Activated naive CD4-positive, alpha-beta T cell treated with anti-CD3 and anti-CD28 coated beads, Interleukin-2, amount 50 U/mL, for 72 hours (primary cell): ENCODE results near the gene NOX5. TPM values are rescaled to one million over a fixed set of nuclear protein-coding genes. Genes with fewer than 3 reads are reported as not detected.
"Not testable (repeated sequence)": the region's sequence is repeated elsewhere in the genome, so short reads cannot be mapped to it uniquely, and the experiment has no call there.

Experiments
- ATAC-seq, 2 donors: fragments of 150-1000 bp; cut with Tn5 transposase; 2 replicates each; pipeline ENCODE4 v1.10.0; 2021; ENCODE audit warnings: mild to moderate bottlenecking in 2 of 2, moderate library complexity in 2 of 2
- DNase-seq, 2 donors: peaks; one replicate each; pipeline ENCODE4 v3.0.0; 2021 to 2022; ENCODE audit warnings: low spot score in 2 of 2
- H3K27ac Mint-ChIP-seq, 2 donors: one replicate each; pipeline ENCODE4 v1.8.0; 2022; ENCODE audit warnings: mild to moderate bottlenecking in 2 of 2, mixed read lengths in 2 of 2
- H3K36me3 Mint-ChIP-seq, 2 donors: one replicate each; pipeline ENCODE4 v1.8.0; 2022; ENCODE audit warnings: mixed read lengths in 2 of 2
- H3K9me3 Mint-ChIP-seq, 2 donors: one replicate each; pipeline ENCODE4 v1.8.0; 2022; ENCODE audit warnings: mixed read lengths in 2 of 2
- total RNA-seq, 2 donors: library from RNA; stranded (reverse); gene quantifications; one replicate each; pipeline ENCODE4 v1.2.3, GENCODE V29; 2022

Gene NOX5
- total RNA-seq, 2 donors from 2014 or later, result 0.23 TPM; not detected in 1

GRCh38 chr15:69060041-69060481 lies 45.6 kb downstream of the NOX5 start:
- Mint-ChIP-seq H3K36me3 (no peaks in the 10 kb centered on the region), H3K27ac (peak overlapping the region in 1 of 2 donors; percentile 20), H3K9me3 (no peaks in the 10 kb centered on the region)
- ATAC-seq, result no peak
- DNase-seq, result no peak

GRCh38 chr15:69060744-69061143 lies 46.2 kb downstream of the NOX5 start:
- Mint-ChIP-seq H3K9me3 (no peaks in the 10 kb centered on the region), H3K27ac (no peak overlapping the region), H3K36me3 (no peaks in the 10 kb centered on the region)
- ATAC-seq (peak; percentile 54 to 86), DNase-seq (peak in 1 of 2 donors; percentile 15)

- H3K27ac Mint-ChIP-seq, result peak overlapping the region in 1 of 2 donors; percentile 62
- peak in 1 of 2 donors; percentile 16 for ATAC-seq
- H3K9me3 Mint-ChIP-seq, result no peaks in the 10 kb centered on the region
- no peak for DNase-seq
- H3K36me3 Mint-ChIP-seq, result no peaks in the 10 kb centered on the region
Measured at GRCh38 chr15:69061414-69061842, 46.9 kb downstream of the NOX5 start.

- Mint-ChIP-seq H3K27ac (no peak overlapping the region), H3K9me3 (no peaks in the 10 kb centered on the region), H3K36me3 (no peaks in the 10 kb centered on the region)
- DNase-seq, result no peak
- no peak for ATAC-seq
Measured at GRCh38 chr15:69064649-69065048, 50.2 kb downstream of the NOX5 start.

- H3K27ac Mint-ChIP-seq, result peak overlapping the region in 1 of 2 donors; percentile 32
- H3K9me3 Mint-ChIP-seq, result no peaks in the 10 kb centered on the region
- H3K36me3 Mint-ChIP-seq, result no peaks in the 10 kb centered on the region
- no peak for DNase-seq
- no peak for ATAC-seq
Measured at GRCh38 chr15:69066007-69066995, 51.8 kb downstream of the NOX5 start.

GRCh38 chr15:69067296-69067695 lies 52.8 kb downstream of the NOX5 start:
- Mint-ChIP-seq H3K36me3 (no peaks in the 10 kb centered on the region), H3K27ac (no peak overlapping the region), H3K9me3 (no peaks in the 10 kb centered on the region)
- ATAC-seq (no peak), DNase-seq (no peak)

- Mint-ChIP-seq H3K36me3 (no peaks in the 10 kb centered on the region), H3K27ac (no peak overlapping the region), H3K9me3 (no peaks in the 10 kb centered on the region)
- ATAC-seq (no peak), DNase-seq (no peak)
Measured at GRCh38 chr15:69068157-69068556, 53.7 kb downstream of the NOX5 start.

- H3K27ac Mint-ChIP-seq, H3K9me3 Mint-ChIP-seq, ATAC-seq, H3K36me3 Mint-ChIP-seq, DNase-seq: not testable (repeated sequence)
Measured at GRCh38 chr15:69069290-69069689, 54.8 kb downstream of the NOX5 start.

- Mint-ChIP-seq H3K9me3 (no peaks in the 10 kb centered on the region), H3K36me3 (peaks cover 0 to 4% of the 10 kb centered on the region in 2 donors), H3K27ac (no peak overlapping the region)
- ATAC-seq (no peak), DNase-seq (no peak)
Measured at GRCh38 chr15:69069996-69070395, 55.5 kb downstream of the NOX5 start.

GRCh38 chr15:69070396-69070795 lies 55.9 kb downstream of the NOX5 start:
- no peak overlapping the region for H3K27ac Mint-ChIP-seq
- no peaks in the 10 kb centered on the region for H3K9me3 Mint-ChIP-seq
- H3K36me3 Mint-ChIP-seq, result peaks cover 0 to 4% of the 10 kb centered on the region in 2 donors
- no peak for DNase-seq
- ATAC-seq, result no peak

- Mint-ChIP-seq H3K9me3 (no peaks in the 10 kb centered on the region), H3K27ac (no peak overlapping the region), H3K36me3 (peaks cover 0 to 4% of the 10 kb centered on the region in 2 donors)
- ATAC-seq (no peak), DNase-seq (no peak)
Measured at GRCh38 chr15:69071260-69071659, 56.8 kb downstream of the NOX5 start.

GRCh38 chr15:69072906-69073305 lies 58.4 kb downstream of the NOX5 start:
- DNase-seq (no peak), ATAC-seq (no peak)
- H3K27ac Mint-ChIP-seq, result no peak overlapping the region
- H3K9me3 Mint-ChIP-seq, result no peaks in the 10 kb centered on the region
- peaks cover 0 to 4% of the 10 kb centered on the region in 2 donors for H3K36me3 Mint-ChIP-seq

GRCh38 chr15:69074001-69074842 lies 59.7 kb downstream of the NOX5 start:
- H3K36me3 Mint-ChIP-seq, result peaks cover 0 to 4% of the 10 kb centered on the region in 2 donors
- no peak overlapping the region for H3K27ac Mint-ChIP-seq
- no peak for DNase-seq
- peak in 1 of 2 donors; percentile 46 for ATAC-seq
- H3K9me3 Mint-ChIP-seq, result no peaks in the 10 kb centered on the region

- ATAC-seq (no peak), DNase-seq (no peak)
- Mint-ChIP-seq H3K27ac (no peak overlapping the region), H3K36me3 (peaks cover 0 to 4% of the 10 kb centered on the region in 2 donors), H3K9me3 (no peaks in the 10 kb centered on the region)
Measured at GRCh38 chr15:69074843-69075224, 60.3 kb downstream of the NOX5 start.

GRCh38 chr15:69075440-69075839 lies 60.9 kb downstream of the NOX5 start:
- ATAC-seq (no peak), DNase-seq (no peak)
- H3K36me3 Mint-ChIP-seq, result peaks cover 0 to 4% of the 10 kb centered on the region in 2 donors
- no peak overlapping the region for H3K27ac Mint-ChIP-seq
- no peaks in the 10 kb centered on the region for H3K9me3 Mint-ChIP-seq

- peaks cover 0 to 4% of the 10 kb centered on the region in 2 donors for H3K36me3 Mint-ChIP-seq
- H3K27ac Mint-ChIP-seq, result no peak overlapping the region
- no peak for ATAC-seq
- H3K9me3 Mint-ChIP-seq, result no peaks in the 10 kb centered on the region
- no peak for DNase-seq
Measured at GRCh38 chr15:69076756-69077155, 62.3 kb downstream of the NOX5 start.

GRCh38 chr15:69078638-69079037 lies 64.1 kb downstream of the NOX5 start:
- Mint-ChIP-seq H3K36me3 (peaks cover 0 to under 1% of the 10 kb centered on the region in 2 donors), H3K9me3 (no peaks in the 10 kb centered on the region), H3K27ac (no peak overlapping the region)
- no peak for ATAC-seq
- DNase-seq, result no peak
